Dedifferentiated amniotic fluid mesenchymal stem cell (primary cell): Measurements from ENCODE around the gene TWF2.
"Not testable (repeated sequence)": the region's sequence is repeated elsewhere in the genome, so short reads cannot be mapped to it uniquely, and the experiment has no call there.

Experiments used
- DNase-seq: peaks from one replicate; pipeline ENCODE4 v3.0.0-alpha.2; 2016; ENCODE audit errors: extremely low spot score

TWF2 gene

GRCh38 chr3:52238761-52239701 is at the start of gene TWF2:
TSS of gene TWF2 (minus strand) at chr3:52239158. CDS start at chr3:52239016, 142 bp downstream.
- peak; percentile 48 for DNase-seq

GRCh38 chr3:52288674-52289073 is 49.7 kb upstream of the TWF2 start:
- no peak for DNase-seq

- DNase-seq = no peak
These were observed 47.8 kb upstream of the TWF2 start for GRCh38 chr3:52286777-52287110.

- not testable (repeated sequence) for DNase-seq
These were observed 45.1 kb upstream of the TWF2 start for GRCh38 chr3:52284051-52284450.

GRCh38 chr3:52283306-52283705 is 44.3 kb upstream of the TWF2 start:
- no peak for DNase-seq

- DNase-seq = no peak
These were observed 43.2 kb upstream of the TWF2 start for GRCh38 chr3:52281981-52282801.

- DNase-seq = peak; percentile 46
These were observed 41.1 kb upstream of the TWF2 start for GRCh38 chr3:52280050-52280461.

GRCh38 chr3:52279596-52279995 is 40.6 kb upstream of the TWF2 start:
- DNase-seq = no peak

GRCh38 chr3:52278510-52279069 is 39.6 kb upstream of the TWF2 start, which contains the start of gene WDR82:
TSS of gene WDR82 (minus strand) at chr3:52278649. CDS start at chr3:52278361, 288 bp downstream.
- peak; percentile 88 for DNase-seq

- no peak for DNase-seq
These were observed 39.1 kb upstream of the TWF2 start for GRCh38 chr3:52277972-52278509.

- peak; percentile 34 for DNase-seq
These were observed 38.4 kb upstream of the TWF2 start for GRCh38 chr3:52277071-52277964.

GRCh38 chr3:52274781-52275180 is 35.8 kb upstream of the TWF2 start:
- not testable (repeated sequence) for DNase-seq

- DNase-seq = no peak
These were observed 33.9 kb upstream of the TWF2 start for GRCh38 chr3:52272831-52273230.

GRCh38 chr3:52272172-52272571 is 33.2 kb upstream of the TWF2 start:
- DNase-seq = not testable (repeated sequence)

- no peak for DNase-seq
These were observed 31.3 kb upstream of the TWF2 start for GRCh38 chr3:52270252-52270754.

GRCh38 chr3:52269776-52270175 is 30.8 kb upstream of the TWF2 start:
- no peak for DNase-seq

GRCh38 chr3:52268036-52268435 is 29.1 kb upstream of the TWF2 start:
- no peak for DNase-seq

- no peak for DNase-seq
These were observed 26.4 kb upstream of the TWF2 start for GRCh38 chr3:52265387-52265786.

GRCh38 chr3:52262447-52262846 is 23.5 kb upstream of the TWF2 start:
- DNase-seq = no peak

- DNase-seq = no peak
These were observed 20.5 kb upstream of the TWF2 start for GRCh38 chr3:52259448-52259847.

- no peak for DNase-seq
These were observed 20.1 kb upstream of the TWF2 start for GRCh38 chr3:52259035-52259434.
